Body of pancreas (tissue), 4 donors: Measurements from ENCODE around the gene VSIG2. TPM values are rescaled to one million over a fixed set of nuclear protein-coding genes. Genes with fewer than 3 reads are reported as not detected.
A peak's percentile ranks its signal among the peaks of the same experiment; 100 is the strongest.

Experiments
- ATAC-seq: fragments of 150-250 bp; one replicate; pipeline ENCODE4 v1.9.1; 2016
- DNase-seq, 4 donors: peaks; one replicate each; pipeline ENCODE4 v3.0.0-alpha.2; 2019
- H3K27ac ChIP-seq, 4 donors: fragments of 200-600 bp; sonication (generic); 1 replicate in 3 of 4; 2 replicates in 1 of 4; pipeline versions ENCODE4 v1.5.1 to v1.6.1; 2016 to 2019; ENCODE audit warnings: mild to moderate bottlenecking in 1 of 4, mixed read lengths in 1 of 4, moderate library complexity in 1 of 4
- H3K27me3 ChIP-seq, 2 donors: fragments of 200-600 bp; sonication (generic); one replicate each; pipeline ENCODE4 v1.6.0; 2016; ENCODE audit warnings: mild to moderate bottlenecking in 1 of 2
- H3K36me3 ChIP-seq, 2 donors: fragments of 200-600 bp; sonication (generic); replicated peaks in 1 of 2; 2 replicates each; pipeline ENCODE4 v1.5.1; 2016; ENCODE audit warnings: low read depth in 2 of 2; ENCODE audit not compliant: insufficient read depth in 1 of 2
- H3K4me1 ChIP-seq: fragments of 200-600 bp; sonication (generic); one replicate; pipeline ENCODE4 v1.6.0; 2016
- H3K4me3 ChIP-seq, 2 donors: fragments of 200-600 bp; sonication (generic); 1 replicate in 1 of 2; 2 replicates in 1 of 2; pipeline ENCODE4 v1.5.1; 2016 to 2019
- H3K9me3 ChIP-seq, 3 donors: fragments of 200-600 bp; sonication (generic); 1 replicate in 2 of 3; 2 replicates in 1 of 3; pipeline ENCODE4 v1.5.1; 2016
- CTCF ChIP-seq, 7 experiments: fragments of 450-650 bp in 4 of 7; fragments of 200-600 bp in 3 of 7; sonication (generic) in 3 of 7; IDR thresholded peaks; one replicate each; pipeline ENCODE4 v1.5.1; 2016 to 2019; ENCODE audit warnings: antibody characterized with exemption in 7 of 7
- POLR2A ChIP-seq, 3 donors: fragments of 450-650 bp; IDR thresholded peaks; one replicate each; pipeline ENCODE4 v1.6.1; 2016; ENCODE audit warnings: antibody characterized with exemption in 3 of 3, mild to moderate bottlenecking in 2 of 3
- WGBS, 2 donors: methylation state at CpG; one replicate each; pipeline ENCODE4 v1.1.5; 2017; 5-methylcytosine and 5-hydroxymethylcytosine counted together
- intact Hi-C: fragments of 100-400 bp; cut with DNase I; formaldehyde crosslinking; loops from one replicate; pipeline ENCODE4 v1.15.1; 2023
- total RNA-seq, 2 donors: library from RNA; depleted of rRNA; stranded (reverse); fragments of >200 nt; gene quantifications; one replicate each; pipeline ENCODE4 v1.1.0, GENCODE V29; 2016

The VSIG2 gene
- total RNA-seq, 2 donors from 2014 or later, result 7.0 TPM; not detected in 1

- no peak for DNase-seq
- H3K27me3 ChIP-seq, result peaks cover 0 to 7% of the 10 kb centered on the region in 2 donors
- no peaks in the 10 kb centered on the region for H3K9me3 ChIP-seq
- 74 to 82% methylated on average over 4 to 6 of the region's 7 CpGs for WGBS, 2 donors
- no peak overlapping the region for H3K4me3 ChIP-seq
- no peaks in the 10 kb centered on the region for H3K36me3 ChIP-seq
- H3K27ac ChIP-seq, result no peak overlapping the region
- H3K4me1 ChIP-seq, result peaks cover 17% of the 10 kb centered on the region
- no peak for ATAC-seq
- intact Hi-C loops, result no loop called here
- TF ChIP-seq CTCF (IDR thresholded peaks at IDR 0.05), result no peak
- TF ChIP-seq POLR2A (IDR thresholded peaks at IDR 0.05), result no peak
These were observed 14.3 kb downstream of the VSIG2 start for GRCh38 chr11:124737638-124738305.

- 55 to 57% methylated on average over 3 of the region's 3 CpGs for WGBS, 2 donors
These were observed 15.3 kb downstream of the VSIG2 start for GRCh38 chr11:124736736-124737135.

GRCh38 chr11:124732230-124732629 lies 19.8 kb downstream of the VSIG2 start:
- Histone ChIP-seq H3K27me3 (no peaks in the 10 kb centered on the region), H3K4me3 (no peak overlapping the region), H3K9me3 (no peaks in the 10 kb centered on the region), H3K36me3 (no peaks in the 10 kb centered on the region), H3K27ac (no peak overlapping the region), H3K4me1 (no peaks in the 10 kb centered on the region)
- ATAC-seq (no peak), DNase-seq (peak in 1 of 4 donors; percentile 53)
- WGBS, 2 donors, result 76 to 82% methylated on average over 4 of the region's 4 CpGs
- TF ChIP-seq POLR2A (IDR thresholded peaks at IDR 0.05), result no peak
- no peak for TF ChIP-seq CTCF (IDR thresholded peaks at IDR 0.05)
- intact Hi-C loops, result no loop called here

More at GRCh38 chr11:124736736-124737135, 15.3 kb downstream of the VSIG2 start:
- DNase-seq (no peak), ATAC-seq (no peak)
- H3K36me3 ChIP-seq, result no peaks in the 10 kb centered on the region
- no peaks in the 10 kb centered on the region for H3K9me3 ChIP-seq
- peaks cover 17% of the 10 kb centered on the region for H3K4me1 ChIP-seq
- H3K27ac ChIP-seq, result no peak overlapping the region
- peaks cover 0 to 7% of the 10 kb centered on the region in 2 donors for H3K27me3 ChIP-seq
- no peak for TF ChIP-seq POLR2A (IDR thresholded peaks at IDR 0.05)
- TF ChIP-seq CTCF (IDR thresholded peaks at IDR 0.05), result no peak
- intact Hi-C loops, result no loop called here
- no peak overlapping the region for H3K4me3 ChIP-seq

- Histone ChIP-seq H3K27ac (no peak overlapping the region), H3K27me3 (no peaks in the 10 kb centered on the region), H3K4me3 (no peak overlapping the region), H3K9me3 (no peaks in the 10 kb centered on the region), H3K4me1 (peaks cover 10% of the 10 kb centered on the region), H3K36me3 (no peaks in the 10 kb centered on the region)
- intact Hi-C loops, result no loop called here
- 79 to 87% methylated on average over 4 of the region's 4 CpGs for WGBS, 2 donors
- TF ChIP-seq CTCF (IDR thresholded peaks at IDR 0.05), result no peak
- no peak for TF ChIP-seq POLR2A (IDR thresholded peaks at IDR 0.05)
- DNase-seq (no peak), ATAC-seq (no peak)
These were observed 22.5 kb downstream of the VSIG2 start for GRCh38 chr11:124729571-124729970.

GRCh38 chr11:124728134-124728533 lies 23.9 kb downstream of the VSIG2 start:
- 72 to 82% methylated on average over 2 of the region's 2 CpGs for WGBS, 2 donors
- Histone ChIP-seq H3K4me3 (no peak overlapping the region), H3K27me3 (no peaks in the 10 kb centered on the region), H3K36me3 (no peaks in the 10 kb centered on the region), H3K9me3 (no peaks in the 10 kb centered on the region), H3K4me1 (peaks cover 10% of the 10 kb centered on the region), H3K27ac (no peak overlapping the region)
- DNase-seq (no peak), ATAC-seq (no peak)
- TF ChIP-seq POLR2A (IDR thresholded peaks at IDR 0.05), result no peak
- no peak for TF ChIP-seq CTCF (IDR thresholded peaks at IDR 0.05)
- intact Hi-C loops, result no loop called here
